RWPE1 (cell line): Measurements from ENCODE around the gene TMPRSS3.

Experiments used
- CTCF ChIA-PET: fragments of 350-600 bp; sonication (Branson Sonifier 250); formaldehyde crosslinking; extraction: SDS; loops from one replicate; lab custom pipeline; 2021; lab: Yijun Ruan, JAX
- POLR2A ChIA-PET: fragments of 400-600 bp; formaldehyde crosslinking; extraction: SDS; loops from one replicate; lab custom pipeline; 2020; ENCODE audit warnings: antibody characterized with exemption; ENCODE audit not compliant: low non-redundant PET; lab: Yijun Ruan, JAX
- DNase-seq: peaks from one replicate; pipeline ENCODE4 v3.0.0; 2012; ENCODE audit warnings: low spot score
- H3K27ac ChIP-seq: fragments of 450-650 bp; 2 replicates; pipeline ENCODE4 v1.5.1; 2017
- TF ChIP-seq, protein P1 (sequence below): fragments of 450-650 bp; conservative IDR thresholded peaks from 2 replicates; pipeline ENCODE4 v1.5.1; 2017; ENCODE audit warnings: low read depth, mild to moderate bottlenecking

Gene TMPRSS3

DNA sequence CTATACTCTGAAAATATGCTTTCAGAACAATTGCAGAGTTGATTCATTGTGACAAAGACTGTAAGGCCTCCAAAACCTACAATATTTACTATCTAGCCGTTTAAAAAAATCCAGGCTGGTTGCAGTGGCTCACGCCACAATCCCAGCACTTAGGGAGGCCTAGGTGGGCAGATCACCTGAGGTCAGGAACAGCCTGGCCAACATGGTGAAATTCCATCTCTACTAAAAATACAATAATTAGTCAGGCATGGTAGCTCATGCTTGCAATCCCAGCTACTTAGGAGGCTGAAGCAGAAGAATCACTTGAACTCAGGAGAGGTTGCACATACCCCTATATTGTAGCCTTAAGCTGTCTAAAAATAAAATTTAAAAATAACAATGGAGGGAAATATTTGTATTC is 39.8 kb downstream of the TMPRSS3 start:
- DNase-seq: no peak
- H3K27ac ChIP-seq: no peak overlapping the region
- POLR2A ChIA-PET: no interaction called here
- TF ChIP-seq, protein P1, sequence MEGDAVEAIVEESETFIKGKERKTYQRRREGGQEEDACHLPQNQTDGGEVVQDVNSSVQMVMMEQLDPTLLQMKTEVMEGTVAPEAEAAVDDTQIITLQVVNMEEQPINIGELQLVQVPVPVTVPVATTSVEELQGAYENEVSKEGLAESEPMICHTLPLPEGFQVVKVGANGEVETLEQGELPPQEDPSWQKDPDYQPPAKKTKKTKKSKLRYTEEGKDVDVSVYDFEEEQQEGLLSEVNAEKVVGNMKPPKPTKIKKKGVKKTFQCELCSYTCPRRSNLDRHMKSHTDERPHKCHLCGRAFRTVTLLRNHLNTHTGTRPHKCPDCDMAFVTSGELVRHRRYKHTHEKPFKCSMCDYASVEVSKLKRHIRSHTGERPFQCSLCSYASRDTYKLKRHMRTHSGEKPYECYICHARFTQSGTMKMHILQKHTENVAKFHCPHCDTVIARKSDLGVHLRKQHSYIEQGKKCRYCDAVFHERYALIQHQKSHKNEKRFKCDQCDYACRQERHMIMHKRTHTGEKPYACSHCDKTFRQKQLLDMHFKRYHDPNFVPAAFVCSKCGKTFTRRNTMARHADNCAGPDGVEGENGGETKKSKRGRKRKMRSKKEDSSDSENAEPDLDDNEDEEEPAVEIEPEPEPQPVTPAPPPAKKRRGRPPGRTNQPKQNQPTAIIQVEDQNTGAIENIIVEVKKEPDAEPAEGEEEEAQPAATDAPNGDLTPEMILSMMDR: no peak
- CTCF ChIA-PET: no interaction called here

DNA sequence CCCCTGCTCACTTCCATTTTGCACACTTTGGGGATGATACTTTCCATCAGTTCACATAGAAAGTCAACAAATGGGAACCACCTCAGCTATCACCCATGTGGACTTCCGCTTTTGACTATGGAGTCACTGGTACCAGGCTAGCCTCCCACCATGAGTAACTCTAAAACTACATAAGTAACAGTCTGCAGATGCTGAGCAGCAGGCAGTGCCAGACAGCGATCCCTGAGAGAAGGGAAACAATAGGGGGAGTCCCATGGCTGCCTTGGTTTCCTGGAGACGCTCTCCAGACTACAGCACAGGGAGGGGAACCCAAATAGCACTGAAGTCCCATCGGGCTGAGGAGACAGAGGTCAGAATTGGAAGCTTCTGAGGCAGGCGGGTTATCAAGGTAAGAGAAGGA is 42.2 kb downstream of the TMPRSS3 start:
- CTCF ChIA-PET: interaction anchor here (0.6 kb wide), 1 partner anchor 549 kb away, joined by 3 read pairs; no protein-coding TSS in a partner anchor
- POLR2A ChIA-PET: no interaction called here
- TF ChIP-seq, protein P1: no peak
- no peak for DNase-seq
- no peak overlapping the region for H3K27ac ChIP-seq

DNA sequence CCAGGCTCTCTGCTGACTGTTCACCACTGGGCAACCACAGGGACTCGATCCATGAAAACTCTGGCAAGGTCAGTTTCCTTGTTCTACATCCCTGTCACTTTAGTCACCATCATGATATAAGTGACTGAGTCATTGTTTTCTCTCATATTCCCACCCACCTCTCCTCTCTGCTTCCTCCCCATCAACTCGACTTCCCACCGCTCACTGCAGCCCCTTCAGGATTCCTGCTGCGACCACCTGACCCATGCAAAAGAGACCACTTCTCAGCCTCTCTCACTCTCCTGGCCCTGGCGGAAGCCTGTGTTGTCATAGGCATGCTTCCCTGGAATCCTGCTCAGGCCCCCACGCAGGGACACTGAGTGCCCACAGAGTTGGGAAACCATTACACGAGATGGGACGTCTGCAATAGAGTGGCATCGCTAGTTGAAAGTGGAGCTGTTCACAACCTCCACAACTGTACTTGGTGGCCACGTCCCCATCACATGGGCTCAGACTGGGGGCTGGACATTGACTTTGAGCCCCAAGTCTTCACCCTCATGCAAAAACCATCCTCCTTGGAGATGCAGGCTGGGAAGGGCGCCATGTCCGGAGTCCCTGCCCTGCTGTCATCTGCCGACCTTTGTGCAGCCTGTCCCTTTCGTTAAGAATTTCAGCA is 43.3 kb downstream of the TMPRSS3 start:
- ChIA-PET POLR2A (no interaction called here), CTCF (no interaction called here)
- TF ChIP-seq, protein P1: no peak
- no peak for DNase-seq
- no peak overlapping the region for H3K27ac ChIP-seq

DNA sequence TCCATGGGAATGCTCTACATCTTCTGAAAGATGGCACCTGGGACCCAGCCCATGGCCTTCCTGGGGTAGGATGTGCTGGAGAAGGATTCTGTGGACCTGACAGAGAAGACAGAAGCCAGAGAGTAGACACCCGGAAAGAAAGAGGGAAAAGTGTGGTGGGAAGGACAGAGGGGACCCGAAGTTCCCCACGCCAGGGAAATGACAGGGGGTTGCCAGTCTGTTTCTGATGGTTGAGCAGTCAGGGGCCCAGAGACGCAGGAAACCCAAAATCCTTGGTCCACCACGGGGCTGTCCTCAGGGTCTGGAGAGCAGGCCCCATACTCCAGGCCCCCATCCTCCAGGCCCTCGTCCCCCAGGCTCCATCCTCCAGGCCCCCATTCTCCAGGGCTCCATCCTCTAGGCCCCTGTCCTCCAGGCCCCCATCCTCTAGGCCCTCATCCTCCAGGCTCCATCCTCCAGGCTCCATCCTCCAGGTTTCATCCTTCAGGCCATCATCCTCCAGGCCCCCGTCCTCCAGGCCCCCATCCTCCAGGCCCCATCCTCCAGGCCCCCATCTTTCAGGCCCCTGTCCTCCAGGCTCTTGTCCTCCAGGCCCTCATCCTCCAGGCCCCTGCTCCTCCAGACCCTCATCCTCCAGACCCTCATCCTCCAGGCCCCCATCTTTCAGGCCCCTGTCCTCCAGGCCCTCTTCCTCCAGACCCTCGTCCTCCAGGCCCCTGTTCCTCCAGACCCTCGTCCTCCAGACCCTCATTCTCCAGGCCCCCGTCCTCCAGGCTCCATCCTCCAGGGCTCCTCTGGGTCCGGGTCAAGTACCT is 44.0 kb downstream of the TMPRSS3 start:
- POLR2A ChIA-PET: no interaction called here
- no peak overlapping the region for H3K27ac ChIP-seq

DNA sequence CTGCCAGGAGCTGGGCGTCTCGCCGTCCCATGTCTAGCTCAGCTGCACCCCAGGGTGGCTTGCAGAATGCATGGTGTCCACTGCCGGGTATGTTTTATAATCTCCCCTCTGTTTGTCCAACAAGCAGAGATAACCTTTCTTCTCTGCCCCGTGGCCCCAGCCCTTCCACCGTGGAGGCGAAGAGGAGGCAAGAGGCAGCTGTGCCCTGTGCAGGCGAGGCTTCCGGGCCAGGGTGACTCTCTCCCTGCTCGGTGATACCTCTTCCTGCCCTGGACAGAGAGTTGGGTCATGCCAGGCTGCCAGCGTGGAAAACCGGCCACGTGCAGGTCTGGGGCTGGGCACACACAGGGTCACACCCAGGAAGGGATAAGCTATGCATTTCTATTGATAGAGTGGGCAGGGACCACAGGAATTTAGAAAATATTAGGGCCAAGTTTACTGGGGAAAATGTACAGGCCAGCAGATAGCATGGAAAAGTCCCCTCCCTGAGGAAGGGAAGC is 44.9 kb downstream of the TMPRSS3 start, which contains the start of gene TFF2:
Gene TFF2, minus strand, starts transcription at position 68 of the 500 bp plus-strand sequence. Its CDS starts 37 bp downstream, at position 31.
- POLR2A ChIA-PET: no interaction called here
- no peak within 1 kb of the TSS for H3K27ac ChIP-seq
- CTCF ChIA-PET: interaction anchor here (0.6 to 0.8 kb wide), 3 partner anchors 10 to 198 kb away, joined by 3 to 6 read pairs (median 5); partner anchors contain the start of gene TMPRSS3
- DNase-seq: no peak
- TF ChIP-seq, protein P1: no peak

More for the DNA sequence above, 44.0 kb downstream of the TMPRSS3 start:
- CTCF ChIA-PET: interaction anchor here (0.6 kb wide), 1 partner anchor 199 kb away, joined by 6 read pairs; no protein-coding TSS in a partner anchor
- no peak for DNase-seq
- TF ChIP-seq, protein P1: no peak

DNA sequence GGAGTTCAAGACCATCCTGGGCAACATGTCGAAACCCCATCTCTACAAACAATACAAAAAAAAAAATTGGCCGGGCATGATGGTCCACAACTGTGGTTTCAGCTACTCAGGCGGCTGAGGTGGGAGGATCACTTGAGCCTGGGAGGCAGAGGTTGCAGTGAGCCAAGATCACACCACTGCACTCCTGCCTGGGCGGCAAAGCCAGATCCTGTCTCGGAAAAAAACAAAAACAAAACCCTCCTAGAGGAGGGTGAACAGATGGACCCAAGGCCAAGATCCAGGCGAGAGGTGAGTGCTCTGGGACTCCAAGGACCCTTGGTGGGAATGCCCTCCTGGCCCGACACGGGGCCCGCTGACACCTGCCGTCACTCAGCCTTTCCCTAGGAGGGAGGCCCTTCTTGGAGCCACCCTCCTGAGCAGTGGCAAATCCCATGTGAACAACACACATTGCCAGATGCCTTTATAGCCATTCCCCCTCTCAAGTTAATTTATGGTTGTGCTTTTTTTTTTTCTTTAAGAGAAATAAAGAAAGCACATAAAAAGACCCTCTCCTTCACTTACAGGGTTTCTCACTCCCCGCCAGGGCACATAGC is 45.4 kb downstream of the TMPRSS3 start:
- no peak for DNase-seq
- POLR2A ChIA-PET: no interaction called here
- TF ChIP-seq, protein P1: no peak
- H3K27ac ChIP-seq: no peak overlapping the region
- CTCF ChIA-PET: interaction anchor here (0.6 to 0.8 kb wide), 3 partner anchors 11 to 45 kb away, joined by 3 to 5 read pairs (median 4); partner anchors contain the start of gene TMPRSS3
